HCT116 (cell line): ENCODE results near the gene CYP2S1. TPM values are rescaled to one million over a fixed set of nuclear protein-coding genes. Genes with fewer than 3 reads are reported as not detected.
"Not testable (repeated sequence)": the region's sequence is repeated elsewhere in the genome, so short reads cannot be mapped to it uniquely, and the experiment has no call there.

Experiments
- ATAC-seq: fragments of 200-7000 bp; cut with Tn5 transposase; 2 replicates; pipeline ENCODE4 v1.9.1; 2020; ENCODE audit warnings: mild to moderate bottlenecking, moderate library complexity
- BruUV-seq: library from RNA; stranded (reverse); fragments of 400-500 nt; replicated peaks from 2 replicates; lab custom pipeline; 2021; lab: Mats Ljungman, UMichigan
- CTCF ChIA-PET: fragments of 300-600 bp; sonication (Branson Sonifier 250); formaldehyde crosslinking; loops from one replicate; lab custom pipeline; 2021; ENCODE audit warnings: antibody characterized with exemption; lab: Charles Lee
- POLR2A ChIA-PET: fragments of 300-600, 350-600 bp; sonication (Branson Sonifier 250); formaldehyde crosslinking; loops from one replicate; lab custom pipeline; 2021; ENCODE audit warnings: antibody characterized with exemption; lab: Charles Lee
- RAD21 ChIA-PET, 2 experiments: fragments of 300-600 bp; sonication (Branson Sonifier 250); formaldehyde crosslinking; loops; one replicate each; lab custom pipeline; 2023; ENCODE audit warnings: low total read pairs in 2 of 2; ENCODE audit not compliant: uncharacterized antibody in 2 of 2, unreplicated experiment in 2 of 2, low non-redundant PET in 1 of 2; lab: Charles Lee
- DNase-seq: peaks from one replicate; pipeline ENCODE4 v3.0.0-alpha.2; 2010; ENCODE audit warnings: low read depth, low spot score
- H2AFZ ChIP-seq: fragments of 200-600 bp; shearing (Covaris generic), sonication (generic); 2 replicates; pipeline ENCODE4 v1.6.1; 2017; ENCODE audit warnings: low read depth, mixed run types, mixed read lengths, antibody characterized with exemption, low read length; ENCODE audit not compliant: poor library complexity, severe bottlenecking
- H3K27ac ChIP-seq: 2 replicates; pipeline ENCODE4 v1.5.1; 2012; ENCODE audit warnings: low read depth, low read length
- H3K27me3 ChIP-seq: fragments of 200-600 bp; sonication (generic); 2 replicates; pipeline ENCODE4 v1.6.1; 2016; ENCODE audit warnings: mixed run types, low read length, mixed read lengths; ENCODE audit not compliant: insufficient read depth
- H3K36me3 ChIP-seq, 2 experiments: fragments of 200-500 bp in 1 of 2; fragments of 200-600 bp in 1 of 2; sonication (Bioruptor generic) in 1 of 2; sonication (generic) in 1 of 2; 2 replicates each; pipeline versions ENCODE4 v1.5.1 to v1.6.1; 2014 to 2016; ENCODE audit warnings: low read length in 2 of 2, inconsistent platforms in 1 of 2, mixed read lengths in 1 of 2, mixed run types in 1 of 2; ENCODE audit not compliant: insufficient read depth in 2 of 2, control insufficient read depth in 1 of 2
- H3K4me1 ChIP-seq, 2 experiments: fragments of 200-600 bp in 1 of 2; sonication (generic) in 1 of 2; 2 replicates each; pipeline versions ENCODE4 v1.5.1 to v1.6.1; 2012 to 2017; ENCODE audit warnings: low read length in 2 of 2, inconsistent platforms in 1 of 2, mild to moderate bottlenecking in 1 of 2, mixed read lengths in 1 of 2, mixed run types in 1 of 2, moderate library complexity in 1 of 2; ENCODE audit not compliant: insufficient read depth in 2 of 2, control insufficient read depth in 1 of 2
- H3K4me2 ChIP-seq: fragments of 200-600 bp; sonication (generic); 2 replicates; pipeline ENCODE4 v1.6.1; 2017; ENCODE audit warnings: mixed run types, low read length, mixed read lengths
- H3K4me3 ChIP-seq, 2 experiments: fragments of 200-600 bp in 1 of 2; sonication (generic) in 1 of 2; replicated peaks in 1 of 2; 2 replicates each; pipeline ENCODE4 v1.5.1; 2011 to 2016; ENCODE audit warnings: low read length in 2 of 2, control low read depth in 1 of 2, low read depth in 1 of 2, mild to moderate bottlenecking in 1 of 2, mixed read lengths in 1 of 2, mixed run types in 1 of 2
- H3K79me2 ChIP-seq: fragments of 200-600 bp; sonication (generic); 2 replicates; pipeline ENCODE4 v1.6.1; 2017; ENCODE audit warnings: mild to moderate bottlenecking, mixed run types, low read length, moderate library complexity, mixed read lengths; ENCODE audit not compliant: insufficient read depth
- H3K9ac ChIP-seq: fragments of 200-600 bp; sonication (generic); 2 replicates; pipeline ENCODE4 v1.6.1; 2016; ENCODE audit warnings: low read length, mixed read lengths
- H3K9me2 ChIP-seq: fragments of 200-600 bp; sonication (generic), shearing (Covaris generic); 2 replicates; pipeline ENCODE4 v1.6.1; 2017; ENCODE audit warnings: mixed run types, mild to moderate bottlenecking, moderate library complexity; ENCODE audit not compliant: insufficient read depth
- H3K9me3 ChIP-seq, 2 experiments: fragments of 200-500 bp in 1 of 2; fragments of 200-600 bp in 1 of 2; sonication (Bioruptor generic) in 1 of 2; sonication (generic) in 1 of 2; 2 replicates each; pipeline ENCODE4 v1.6.1; 2014 to 2017; ENCODE audit warnings: low read length in 2 of 2, mixed read lengths in 2 of 2, inconsistent platforms in 1 of 2, low read depth in 1 of 2, mild to moderate bottlenecking in 1 of 2, mixed run types in 1 of 2, moderate library complexity in 1 of 2; ENCODE audit not compliant: control insufficient read depth in 1 of 2, insufficient read depth in 1 of 2
- H4K20me1 ChIP-seq: fragments of 200-600 bp; sonication (generic), shearing (Covaris generic); 2 replicates; pipeline ENCODE4 v1.6.1; 2017; ENCODE audit warnings: mixed run types, mild to moderate bottlenecking, moderate library complexity; ENCODE audit not compliant: insufficient read depth
- EZH2 ChIP-seq: fragments of 200-600 bp; sonication (generic); IDR thresholded peaks from 2 replicates; pipeline ENCODE4 v1.6.1; 2017; ENCODE audit warnings: antibody characterized with exemption, mixed run types
- FOSL1 ChIP-seq: IDR thresholded peaks from 2 replicates; pipeline ENCODE4 v1.6.1; 2012; ENCODE audit warnings: low read depth
- JUND ChIP-seq: IDR thresholded peaks from 2 replicates; pipeline ENCODE4 v1.6.1; 2012
- POLR2AphosphoS5 ChIP-seq: IDR thresholded peaks from 2 replicates; pipeline ENCODE4 v1.6.1; 2011; ENCODE audit warnings: mild to moderate bottlenecking, low read depth, low read length, moderate library complexity
- SIN3A ChIP-seq: IDR thresholded peaks from 2 replicates; pipeline ENCODE4 v1.6.1; 2012; ENCODE audit warnings: low read depth
- SP1 ChIP-seq: IDR thresholded peaks from 2 replicates; pipeline ENCODE4 v1.6.1; 2012; ENCODE audit warnings: low read depth
- YY1 ChIP-seq: IDR thresholded peaks from 2 replicates; pipeline ENCODE4 v1.6.1; 2011; ENCODE audit warnings: low read length, low read depth, moderate library complexity, mild to moderate bottlenecking; ENCODE audit not compliant: insufficient replicate concordance; ENCODE audit errors: extremely low read depth
- intact Hi-C: fragments of 100-400 bp; cut with micrococcal nuclease; formaldehyde crosslinking; loops from 2 replicates; pipeline ENCODE4 v1.10.0; 2022
- total RNA-seq: library from RNA; stranded (reverse); gene quantifications from one replicate; pipeline ENCODE4 v1.2.1, GENCODE V29; 2021; ENCODE audit not compliant: unreplicated experiment
- TF ChIP-seq, protein P1 (sequence below): IDR thresholded peaks from 2 replicates; pipeline ENCODE4 v1.6.1; 2011; ENCODE audit warnings: mild to moderate bottlenecking, low read length, moderate library complexity; ENCODE audit not compliant: insufficient replicate concordance; ENCODE audit errors: extremely low read depth

Gene CYP2S1
- total RNA-seq, 1 experiment from 2014 or later = 17.6 TPM

DNA sequence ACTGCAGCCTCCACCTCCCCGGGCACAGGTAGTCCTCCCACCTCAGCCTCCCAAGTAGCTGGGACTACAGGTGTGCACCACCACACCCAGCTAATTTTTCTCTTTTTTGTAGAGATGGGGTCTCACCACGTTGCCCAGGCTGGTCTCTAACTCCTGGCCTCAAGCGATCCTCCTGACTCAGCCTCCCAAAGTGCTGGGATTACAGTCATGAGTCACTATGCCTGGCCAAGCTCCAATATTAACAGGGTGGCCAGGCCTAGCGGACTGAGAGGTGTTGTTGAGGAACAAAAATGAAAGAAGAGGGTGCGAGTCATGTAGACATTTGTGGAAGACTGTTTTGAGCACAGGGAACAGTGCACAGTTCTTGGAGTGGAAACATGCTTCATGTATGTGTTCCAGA lies 36.3 kb downstream of the CYP2S1 start:
- H3K36me3 ChIP-seq = peaks cover 0 to 24% of the 10 kb centered on the region in 2 experiments; a peak in 2 of 4 replicates
- DNase-seq, H2AFZ ChIP-seq, RAD21 ChIA-PET, H3K27me3 ChIP-seq, ATAC-seq, H3K9me3 ChIP-seq, H4K20me1 ChIP-seq, H3K79me2 ChIP-seq, H3K9ac ChIP-seq, H3K4me3 ChIP-seq, BruUV-seq, H3K9me2 ChIP-seq: not testable (repeated sequence)
- H3K4me2 ChIP-seq = peak overlapping the region; percentile 47
- intact Hi-C loops = loop anchor here (5.0 kb wide), 1 partner anchor 33 kb away; the partner anchor contains the start of gene HNRNPUL1
- H3K4me1 ChIP-seq = peaks cover 43 to 62% of the 10 kb centered on the region in 2 experiments
- peak; percentile 58; the same call in 1 of the 2 replicates for TF ChIP-seq JUND
- TF ChIP-seq FOSL1 = peak; percentile 58
- TF ChIP-seq SP1 = peak; percentile 28; the same call in 1 of the 2 replicates
- ChIA-PET CTCF (interaction anchor here (0.8 kb wide), 1 partner anchor 34 kb away, joined by 3 read pairs; the partner anchor contains the start of gene HNRNPUL1), POLR2A (interaction anchor here (1.5 kb wide), 1 partner anchor 10 kb away, joined by 6 read pairs; the partner anchor contains the start of gene AXL)
- H3K27ac ChIP-seq = peak overlapping the region; percentile 13; the same call in 1 of the 2 replicates

DNA sequence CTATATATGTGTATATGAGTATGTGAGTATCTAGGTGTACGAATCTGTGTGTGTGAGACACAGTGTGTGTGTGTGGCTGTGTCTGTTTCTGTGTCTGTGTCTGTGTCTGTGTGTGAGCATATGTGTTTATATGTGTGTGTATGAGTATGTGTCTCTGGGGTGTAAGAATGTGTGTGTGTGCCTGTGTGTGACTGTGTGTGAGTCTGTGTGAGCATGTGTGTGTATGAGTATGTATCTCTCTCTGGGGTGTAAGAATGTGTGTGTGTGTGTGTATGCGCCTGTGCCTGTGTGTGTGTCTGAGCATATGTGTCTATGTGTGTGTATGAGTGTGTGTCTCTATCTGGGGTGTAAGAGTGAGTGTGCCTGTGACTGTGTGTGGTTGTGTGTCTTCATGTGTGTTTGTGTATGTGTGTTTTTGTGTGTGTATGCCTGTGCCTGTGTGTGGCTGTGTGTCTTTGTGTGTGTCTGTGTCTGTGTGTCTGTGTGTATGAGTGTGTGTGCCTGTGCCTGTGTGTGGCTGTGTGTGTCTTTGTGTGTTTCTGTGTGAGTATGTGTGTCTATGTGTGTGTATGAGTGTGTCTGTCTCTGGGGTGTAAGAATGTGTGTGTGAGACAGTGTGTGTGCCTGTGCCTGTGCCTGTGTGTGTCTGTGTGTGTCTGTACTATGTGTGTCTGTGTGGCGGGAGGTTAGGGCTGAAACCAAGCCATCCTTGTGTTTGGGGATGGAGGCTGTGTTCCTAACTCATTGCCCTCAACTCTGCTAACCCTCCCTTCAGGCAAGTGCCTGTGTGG lies 37.2 kb downstream of the CYP2S1 start:
- H3K27ac ChIP-seq = peak overlapping the region; percentile 6; the same call in 1 of the 2 replicates
- ATAC-seq = no peak

More for the DNA sequence above, 37.2 kb downstream of the CYP2S1 start:
- CTCF ChIA-PET = no interaction called here
- no peak overlapping the region for H2AFZ ChIP-seq
- peaks cover 0 to 21% of the 10 kb centered on the region in 2 experiments; a peak in 2 of 4 replicates for H3K36me3 ChIP-seq
- H3K79me2 ChIP-seq = no peaks in the 10 kb centered on the region
- H4K20me1 ChIP-seq = no peaks in the 10 kb centered on the region
- H3K9ac ChIP-seq = no peak overlapping the region
- no peaks in the 10 kb centered on the region for H3K27me3 ChIP-seq
- no peak overlapping the region for H3K4me2 ChIP-seq
- POLR2A ChIA-PET = no interaction called here
- no peak overlapping the region for H3K4me3 ChIP-seq
- H3K9me2 ChIP-seq = no peaks in the 10 kb centered on the region
- intact Hi-C loops = no loop called here
- no peaks in the 10 kb centered on the region for H3K9me3 ChIP-seq
- RAD21 ChIA-PET = no interaction called here
- TF ChIP-seq YY1 = no peak
- no peak for TF ChIP-seq SIN3A
- TF ChIP-seq, protein P1, sequence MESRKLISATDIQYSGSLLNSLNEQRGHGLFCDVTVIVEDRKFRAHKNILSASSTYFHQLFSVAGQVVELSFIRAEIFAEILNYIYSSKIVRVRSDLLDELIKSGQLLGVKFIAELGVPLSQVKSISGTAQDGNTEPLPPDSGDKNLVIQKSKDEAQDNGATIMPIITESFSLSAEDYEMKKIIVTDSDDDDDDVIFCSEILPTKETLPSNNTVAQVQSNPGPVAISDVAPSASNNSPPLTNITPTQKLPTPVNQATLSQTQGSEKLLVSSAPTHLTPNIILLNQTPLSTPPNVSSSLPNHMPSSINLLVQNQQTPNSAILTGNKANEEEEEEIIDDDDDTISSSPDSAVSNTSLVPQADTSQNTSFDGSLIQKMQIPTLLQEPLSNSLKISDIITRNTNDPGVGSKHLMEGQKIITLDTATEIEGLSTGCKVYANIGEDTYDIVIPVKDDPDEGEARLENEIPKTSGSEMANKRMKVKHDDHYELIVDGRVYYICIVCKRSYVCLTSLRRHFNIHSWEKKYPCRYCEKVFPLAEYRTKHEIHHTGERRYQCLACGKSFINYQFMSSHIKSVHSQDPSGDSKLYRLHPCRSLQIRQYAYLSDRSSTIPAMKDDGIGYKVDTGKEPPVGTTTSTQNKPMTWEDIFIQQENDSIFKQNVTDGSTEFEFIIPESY = no peak
- peak; percentile 4 for TF ChIP-seq POLR2AphosphoS5
- TF ChIP-seq EZH2 = no peak
- peaks cover 34 to 53% of the 10 kb centered on the region in 2 experiments for H3K4me1 ChIP-seq
- no peak for DNase-seq
- BruUV-seq = no TSS peak
